ENCODE data around the gene PREB. TPM values are rescaled to one million over a fixed set of nuclear protein-coding genes. Genes with fewer than 3 reads are reported as not detected.

Gene PREB
- total RNA-seq, 2 experiments from 2014 or later: 96.8 to 113 TPM

DNA sequence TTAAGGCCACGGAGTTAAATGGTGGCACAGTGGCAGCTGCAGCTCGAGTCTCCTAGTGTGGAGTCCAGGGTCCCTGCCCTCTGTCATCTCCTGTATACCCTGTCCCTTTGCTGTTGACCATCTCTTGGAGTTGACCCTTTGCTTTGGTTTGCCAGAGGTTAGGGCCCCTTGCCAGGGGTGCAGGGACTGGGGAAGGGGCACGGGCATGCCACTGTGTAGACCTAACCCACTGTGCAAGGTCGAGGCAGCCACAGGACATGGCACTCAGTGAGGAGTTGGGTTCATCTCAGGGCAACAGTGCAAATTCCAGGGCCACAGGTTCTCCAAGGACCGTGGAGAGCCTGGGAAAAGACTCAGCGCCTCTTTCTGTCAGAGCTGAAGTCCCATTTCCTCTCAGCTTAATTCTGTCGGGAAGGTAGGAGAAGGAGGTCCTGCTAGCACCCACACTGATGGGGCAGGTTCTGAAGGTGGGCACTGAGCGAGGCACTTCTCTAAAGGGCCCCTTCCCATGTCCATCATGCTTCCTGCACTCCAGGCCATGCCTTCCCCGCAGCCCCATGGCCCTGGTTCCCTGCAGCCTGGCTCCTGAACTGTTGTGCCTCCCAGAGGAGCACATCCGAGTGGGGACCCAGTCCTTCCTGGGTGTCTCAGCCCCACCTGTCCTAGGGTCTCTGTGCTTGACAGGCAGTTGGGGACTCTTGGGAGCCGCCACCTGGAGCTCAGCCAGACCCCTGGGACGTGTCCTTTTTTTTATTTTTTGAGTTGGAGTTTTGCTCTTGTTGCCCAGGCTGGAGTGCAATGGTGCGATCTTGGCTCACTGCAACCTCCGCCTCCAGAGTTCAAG, 45.1 kb downstream of the PREB start:
- Histone ChIP-seq H3K36me3 (ENCODE audit: insufficient read depth, low read length) (no peaks in the 10 kb centered on the region), H3K27ac (ENCODE audit: low read depth, low read length, poor library complexity, severe bottlenecking) (no peak overlapping the region), H3K9me2 (ENCODE audit: insufficient read depth, low read length) (no peaks in the 10 kb centered on the region), H3K4me3 (ENCODE audit: low read depth, low read length, poor library complexity, severe bottlenecking) (peak overlapping the region; percentile 73), H4K20me1 (ENCODE audit: insufficient read depth, low read length) (no peaks in the 10 kb centered on the region), H2AFZ (ENCODE audit: low read length) (no peak overlapping the region), H3K4me1 (ENCODE audit: insufficient read depth, low read length, poor library complexity, severe bottlenecking) (peaks cover 35% of the 10 kb centered on the region), H3K9me3 (ENCODE audit: low read length) (no peaks in the 10 kb centered on the region), H3K4me2 (ENCODE audit: low read length) (peak overlapping the region; percentile 99), H3K79me2 (ENCODE audit: insufficient read depth, low read depth, low read length) (no peaks in the 10 kb centered on the region)
- no TSS peak for BruUV-seq (replicated peaks)
- POLR2A ChIA-PET: no interaction called here
- CTCF ChIA-PET (ENCODE audit: unreplicated experiment): interaction anchor here (0.6 to 0.8 kb wide), 2 partner anchors 212 to 214 kb away, joined by 3 read pairs; no protein-coding TSS in a partner anchor
- TF ChIP-seq CTCF (conservative IDR thresholded peaks at IDR 0.05; ENCODE audit: low read length): no peak
- no peak for TF ChIP-seq EZH2phosphoT487 (IDR thresholded peaks at IDR 0.05; ENCODE audit: borderline replicate concordance, low read depth, low read length)
- DNase-seq (ENCODE audit: low spot score): no peak
- intact Hi-C loops (cut with micrococcal nuclease; ENCODE audit: unreplicated experiment): no loop called here

DNA sequence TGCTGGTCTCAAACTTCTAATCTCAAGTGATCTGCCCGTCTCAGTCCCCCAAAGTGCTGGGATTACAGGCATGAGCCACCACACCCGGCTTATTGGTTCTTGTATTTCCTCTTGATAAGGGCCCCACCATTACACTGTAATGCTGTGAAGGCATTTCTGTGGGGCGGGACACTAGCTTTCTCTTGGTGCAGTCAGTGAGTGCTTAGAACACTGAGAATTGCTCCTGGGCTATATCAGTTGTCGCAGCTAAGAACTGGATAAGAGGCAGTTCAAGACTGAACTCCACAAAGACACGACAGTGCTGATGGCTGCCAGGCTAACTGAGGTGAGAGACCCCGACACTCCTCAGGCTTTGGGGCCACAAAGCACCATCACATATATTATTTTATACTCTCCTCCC, 45.8 kb downstream of the PREB start:
- peaks cover 35% of the 10 kb centered on the region for H3K4me1 ChIP-seq (ENCODE audit: insufficient read depth, low read length, poor library complexity, severe bottlenecking)
- intact Hi-C loops (cut with micrococcal nuclease; ENCODE audit: unreplicated experiment): no loop called here
- H3K4me2 ChIP-seq (ENCODE audit: low read length): peak overlapping the region; percentile 99
- no TSS peak for BruUV-seq (replicated peaks)
- H3K9me3 ChIP-seq (ENCODE audit: low read length): no peaks in the 10 kb centered on the region
- ChIA-PET CTCF (ENCODE audit: unreplicated experiment) (interaction anchor here (0.6 to 0.8 kb wide), 2 partner anchors 213 to 214 kb away, joined by 3 read pairs; no protein-coding TSS in a partner anchor), POLR2A (interaction anchor here (0.6 to 1.5 kb wide), 3 partner anchors 184 to 340 kb away, joined by 3 to 5 read pairs (median 4); no protein-coding TSS in a partner anchor)
- no peak overlapping the region for H2AFZ ChIP-seq (ENCODE audit: low read length)
- H3K36me3 ChIP-seq (ENCODE audit: insufficient read depth, low read length): no peaks in the 10 kb centered on the region
- no peaks in the 10 kb centered on the region for H3K79me2 ChIP-seq (ENCODE audit: insufficient read depth, low read depth, low read length)
- H3K4me3 ChIP-seq (ENCODE audit: low read depth, low read length, poor library complexity, severe bottlenecking): peak overlapping the region; percentile 73
- H3K9me2 ChIP-seq (ENCODE audit: insufficient read depth, low read length): no peaks in the 10 kb centered on the region
- DNase-seq (ENCODE audit: low spot score): no peak
- H4K20me1 ChIP-seq (ENCODE audit: insufficient read depth, low read length): no peaks in the 10 kb centered on the region
- no peak for TF ChIP-seq EZH2phosphoT487 (IDR thresholded peaks at IDR 0.05; ENCODE audit: borderline replicate concordance, low read depth, low read length)
- TF ChIP-seq CTCF (conservative IDR thresholded peaks at IDR 0.05; ENCODE audit: low read length): no peak
- no peak overlapping the region for H3K27ac ChIP-seq (ENCODE audit: low read depth, low read length, poor library complexity, severe bottlenecking)
